Immature natural killer cell (primary cell): ENCODE results near the gene LEFTY1. TPM values are rescaled to one million over a fixed set of nuclear protein-coding genes. Genes with fewer than 3 reads are reported as not detected.
A peak's percentile ranks its signal among the peaks of the same experiment; 100 is the strongest.
"Not testable (repeated sequence)": the region's sequence is repeated elsewhere in the genome, so short reads cannot be mapped to it uniquely, and the experiment has no call there.

ENCODE experiments used
- DNase-seq, 3 donors: peaks; one replicate each; pipeline ENCODE4 v3.0.0; 2022; ENCODE audit warnings: mixed read lengths in 1 of 3
- H3K27ac Mint-ChIP-seq, 6 donors: one replicate each; pipeline ENCODE4 v1.8.0; 2020; ENCODE audit warnings: mixed read lengths in 6 of 6, mild to moderate bottlenecking in 5 of 6, inconsistent platforms in 4 of 6, moderate library complexity in 3 of 6
- H3K27me3 Mint-ChIP-seq, 3 donors: one replicate each; pipeline ENCODE4 v1.8.0; 2020 to 2021; ENCODE audit warnings: low read depth in 3 of 3, mild to moderate bottlenecking in 3 of 3, mixed read lengths in 3 of 3, moderate library complexity in 3 of 3, inconsistent platforms in 1 of 3
- H3K36me3 Mint-ChIP-seq, 3 donors: one replicate each; pipeline ENCODE4 v1.8.0; 2020; ENCODE audit warnings: mixed read lengths in 3 of 3, inconsistent platforms in 2 of 3, mild to moderate bottlenecking in 2 of 3
- H3K4me1 Mint-ChIP-seq, 2 donors: one replicate each; pipeline ENCODE4 v1.8.0; 2020; ENCODE audit warnings: inconsistent platforms in 2 of 2, mild to moderate bottlenecking in 2 of 2, mixed read lengths in 2 of 2, moderate library complexity in 1 of 2
- H3K4me3 Mint-ChIP-seq, 5 donors: one replicate each; pipeline ENCODE4 v1.8.0; 2020; ENCODE audit warnings: mild to moderate bottlenecking in 5 of 5, mixed read lengths in 5 of 5, inconsistent platforms in 3 of 5, moderate library complexity in 3 of 5
- H3K9me3 Mint-ChIP-seq, 6 donors: one replicate each; pipeline ENCODE4 v1.8.0; 2020; ENCODE audit warnings: mild to moderate bottlenecking in 6 of 6, mixed read lengths in 6 of 6, inconsistent platforms in 4 of 6, moderate library complexity in 3 of 6
- polyA plus RNA-seq, 3 donors: library from polyadenylated mRNA; unstranded; fragments of 300-500 nt; fragmentation: Illumina TruSeq; gene quantifications; one replicate each; pipeline ENCODE4 v1.2.3, GENCODE V29; 2021

LEFTY1 gene
- polyA plus RNA-seq, 3 donors from 2014 or later, result not detected

DNA sequence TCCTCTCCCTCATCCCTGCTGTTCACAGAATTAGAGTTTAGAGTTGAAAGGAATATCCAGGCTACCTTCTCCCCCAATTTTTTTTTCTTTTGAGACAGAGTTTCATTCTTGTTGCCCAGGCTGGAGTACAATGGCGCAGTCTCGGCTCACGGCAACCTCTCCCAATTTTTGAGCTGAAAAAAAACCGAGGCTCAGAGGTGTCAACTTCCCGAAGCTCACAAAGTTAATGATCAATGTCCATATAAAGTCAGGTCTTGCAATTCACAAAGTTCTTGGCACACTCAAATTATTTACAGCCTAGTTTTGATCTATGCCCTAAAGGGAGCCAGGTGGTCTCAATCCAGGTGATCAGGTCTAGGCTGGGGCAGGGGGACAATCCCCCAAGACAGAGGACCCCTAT is 797 bp upstream of the LEFTY1 start:
- no peak overlapping the region for H3K4me3 Mint-ChIP-seq

DNA sequence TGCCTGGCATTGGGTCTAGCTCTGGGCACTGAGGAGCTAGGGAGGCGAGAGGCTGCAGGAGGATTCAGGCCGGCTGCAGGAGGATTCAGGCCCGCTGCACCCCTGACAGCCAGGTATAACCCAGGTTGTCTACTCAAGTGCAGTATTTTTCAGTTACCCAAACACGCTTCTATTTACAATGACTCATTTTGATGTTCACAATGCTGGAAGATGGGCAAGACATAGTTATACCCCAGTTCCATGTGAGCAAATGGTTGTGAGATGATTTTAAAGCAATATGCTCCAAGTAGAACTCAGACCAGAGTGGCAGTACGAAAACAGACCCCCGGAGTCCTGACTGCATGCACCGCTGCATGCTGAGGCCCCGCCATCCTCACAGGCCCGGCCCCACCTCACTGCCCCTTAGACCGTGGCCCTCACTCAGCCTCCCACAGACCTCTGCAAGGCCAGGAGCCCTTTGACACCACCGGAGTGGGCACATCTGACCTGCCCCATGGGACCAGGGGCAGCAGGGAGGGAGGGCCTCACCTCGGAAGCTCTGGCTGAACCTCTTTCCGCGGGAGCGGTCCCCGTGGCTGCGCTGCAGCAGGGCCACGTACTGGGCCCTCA is 553 bp downstream of the LEFTY1 start:
- Mint-ChIP-seq H3K9me3 (no peaks in the 10 kb centered on the region), H3K27me3 (peaks cover 0 to 7% (median 3%) of the 10 kb centered on the region in 3 donors), H3K4me3 (no peak overlapping the region), H3K27ac (no peak overlapping the region), H3K36me3 (no peaks in the 10 kb centered on the region), H3K4me1 (peaks cover 3 to 7% of the 10 kb centered on the region in 2 donors)
- DNase-seq, result no peak

More for the DNA sequence above, 797 bp upstream of the LEFTY1 start:
- peaks cover 0 to 7% (median 2%) of the 10 kb centered on the region in 3 donors for H3K27me3 Mint-ChIP-seq
- H3K36me3 Mint-ChIP-seq, result no peaks in the 10 kb centered on the region
- H3K4me1 Mint-ChIP-seq, result no peaks in the 10 kb centered on the region
- no peaks in the 10 kb centered on the region for H3K9me3 Mint-ChIP-seq
- no peak overlapping the region for H3K27ac Mint-ChIP-seq
- no peak for DNase-seq

- not testable (repeated sequence) for H3K4me3 Mint-ChIP-seq, DNase-seq, H3K36me3 Mint-ChIP-seq, H3K9me3 Mint-ChIP-seq, H3K27ac Mint-ChIP-seq, H3K27me3 Mint-ChIP-seq
- peaks cover 6 to 12% of the 10 kb centered on the region in 2 donors for H3K4me1 Mint-ChIP-seq
Measured at GRCh38 chr1:225887554-225888288, 1.2 kb downstream of the LEFTY1 start.

GRCh38 chr1:225887030-225887314 is 2.0 kb downstream of the LEFTY1 start:
- peaks cover 6 to 12% of the 10 kb centered on the region in 2 donors for H3K4me1 Mint-ChIP-seq

DNA sequence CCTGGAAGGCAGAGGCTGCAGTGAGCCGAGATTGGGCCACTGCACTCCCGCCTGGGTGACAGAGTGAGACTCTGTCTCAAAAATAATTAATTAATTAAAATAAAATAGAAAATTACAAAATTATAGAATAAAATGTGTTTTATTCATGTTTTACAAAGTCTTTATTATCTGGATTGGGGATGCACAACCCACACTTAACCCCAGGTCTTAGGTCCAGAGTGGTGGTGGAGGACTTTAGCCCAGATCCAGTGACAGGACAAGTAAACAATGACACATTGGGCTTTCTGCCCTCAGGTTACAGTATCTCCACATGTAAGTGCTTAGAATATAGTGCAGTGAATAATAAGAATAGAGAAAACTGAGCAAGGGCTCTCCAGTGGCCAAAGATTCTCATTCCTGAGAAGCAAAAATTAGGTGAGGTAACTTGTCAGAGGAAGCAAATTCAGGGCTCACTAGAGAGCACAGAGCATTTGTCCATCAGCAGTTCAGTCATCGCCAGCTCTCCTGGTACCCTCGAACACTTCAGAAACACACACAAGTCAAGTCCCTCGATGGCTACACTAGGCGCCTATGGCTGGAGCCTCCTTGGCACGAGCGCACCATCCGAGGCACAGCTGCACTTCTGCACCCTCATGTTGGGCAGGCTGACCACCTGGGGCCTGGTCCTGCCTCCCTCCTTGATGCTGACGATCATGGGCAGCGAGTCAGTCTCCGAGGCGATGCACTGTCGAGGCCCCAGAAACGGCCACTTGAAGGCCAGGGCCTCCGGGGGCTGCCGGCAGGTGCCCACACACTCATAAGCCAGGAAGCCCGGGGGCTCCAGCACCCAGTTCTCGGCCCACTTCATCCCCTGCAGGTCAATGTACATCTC is 2.6 kb downstream of the LEFTY1 start:
- no peak overlapping the region for H3K27ac Mint-ChIP-seq
- no peaks in the 10 kb centered on the region for H3K36me3 Mint-ChIP-seq
- no peak for DNase-seq
- peaks cover 3 to 7% (median 4%) of the 10 kb centered on the region in 3 donors for H3K27me3 Mint-ChIP-seq
- no peak overlapping the region for H3K4me3 Mint-ChIP-seq
- H3K9me3 Mint-ChIP-seq, result no peaks in the 10 kb centered on the region
- H3K4me1 Mint-ChIP-seq, result peaks cover 8 to 13% of the 10 kb centered on the region in 2 donors

More at GRCh38 chr1:225887030-225887314, 2.0 kb downstream of the LEFTY1 start:
- no peaks in the 10 kb centered on the region for H3K9me3 Mint-ChIP-seq
- H3K4me3 Mint-ChIP-seq, result no peak overlapping the region
- H3K27me3 Mint-ChIP-seq, result peaks cover 0 to 7% (median 3%) of the 10 kb centered on the region in 3 donors
- no peak overlapping the region for H3K27ac Mint-ChIP-seq
- no peak for DNase-seq
- H3K36me3 Mint-ChIP-seq, result no peaks in the 10 kb centered on the region

- H3K4me3 Mint-ChIP-seq, result no peak overlapping the region
- H3K27me3 Mint-ChIP-seq, result peaks cover 2 to 7% (median 6%) of the 10 kb centered on the region in 3 donors
- no peak overlapping the region for H3K27ac Mint-ChIP-seq
- no peaks in the 10 kb centered on the region for H3K9me3 Mint-ChIP-seq
- no peak for DNase-seq
- H3K36me3 Mint-ChIP-seq, result no peaks in the 10 kb centered on the region
- peaks cover 19 to 24% of the 10 kb centered on the region in 2 donors for H3K4me1 Mint-ChIP-seq
Measured at GRCh38 chr1:225885336-225885735, 3.6 kb downstream of the LEFTY1 start.

- no peaks in the 10 kb centered on the region for H3K9me3 Mint-ChIP-seq
- no peak for DNase-seq
- H3K36me3 Mint-ChIP-seq, result peaks cover 0 to 2% (median 0%) of the 10 kb centered on the region in 3 donors
- peaks cover 2 to 6% (median 4%) of the 10 kb centered on the region in 3 donors for H3K27me3 Mint-ChIP-seq
- H3K27ac Mint-ChIP-seq, result peak overlapping the region; percentile 0 to 86 (median 70)
- H3K4me1 Mint-ChIP-seq, result peaks cover 34 to 40% of the 10 kb centered on the region in 2 donors
- H3K4me3 Mint-ChIP-seq, result peak overlapping the region; percentile 91 to 95 (median 93)
Measured at GRCh38 chr1:225883616-225884265, 5.2 kb downstream of the LEFTY1 start.

- Mint-ChIP-seq H3K9me3 (no peaks in the 10 kb centered on the region), H3K4me3 (peak overlapping the region; percentile 91 to 95 (median 93)), H3K36me3 (peaks cover 0 to 4% (median 0%) of the 10 kb centered on the region in 3 donors), H3K4me1 (peaks cover 39 to 47% of the 10 kb centered on the region in 2 donors), H3K27me3 (peaks cover 1 to 6% (median 2%) of the 10 kb centered on the region in 3 donors), H3K27ac (peak overlapping the region; percentile 76 to 97 (median 84))
- DNase-seq, result peak in 2 of 3 donors; percentile 18 to 29
Measured at GRCh38 chr1:225882694-225883615, 6.0 kb downstream of the LEFTY1 start.

DNA sequence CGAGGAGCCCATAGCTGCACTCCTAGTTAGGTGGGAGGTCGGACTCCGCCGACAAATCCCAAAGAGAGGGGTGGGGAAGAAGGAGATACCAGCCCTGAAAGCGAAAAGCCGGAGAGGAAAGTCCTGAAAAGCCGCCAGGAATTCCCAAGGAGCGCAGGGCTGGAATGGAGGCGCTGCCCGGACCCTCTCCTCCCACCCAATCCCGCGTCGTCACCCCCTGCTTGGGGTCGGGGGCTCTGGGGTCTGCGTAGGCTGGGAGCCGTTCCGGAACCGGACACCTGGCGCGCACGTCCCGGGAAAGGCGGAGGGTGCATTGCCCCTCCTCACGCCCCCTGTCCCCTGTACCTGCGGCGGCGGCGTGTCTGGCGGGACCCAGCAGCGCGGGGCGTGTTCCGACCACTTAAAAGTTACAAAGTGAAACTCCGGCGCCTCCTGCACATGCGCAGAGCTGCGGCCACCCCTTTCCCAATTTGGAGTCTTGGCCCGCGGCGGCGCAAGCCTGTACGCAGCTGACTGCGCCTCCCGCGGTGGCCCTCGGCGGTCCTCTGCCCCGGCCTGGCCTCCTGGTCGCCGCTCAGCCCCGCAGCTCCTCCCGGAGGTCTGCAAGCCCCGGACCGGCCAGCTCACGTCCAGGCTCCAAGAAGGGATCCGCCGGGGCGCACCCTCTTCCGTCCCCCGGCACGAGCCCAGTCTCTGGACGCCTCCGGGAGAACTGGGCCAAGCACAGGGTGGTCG is 6.8 kb downstream of the LEFTY1 start, which contains the start of gene TMEM63A:
Gene TMEM63A, minus strand, starts transcription at position 422 of the 735 bp plus-strand sequence. CDS start 4,800 bp downstream, outside the sequence.
- Mint-ChIP-seq H3K27ac (peak within 1 kb of the TSS; percentile 80 to 97 (median 91)), H3K27me3 (peaks cover 1 to 6% (median 2%) of the 10 kb centered on the region in 3 donors), H3K9me3 (no peaks in the 10 kb centered on the region), H3K4me1 (peaks cover 41 to 55% of the 10 kb centered on the region in 2 donors), H3K36me3 (peaks cover 0 to 10% (median 5%) of the 10 kb centered on the region in 3 donors), H3K4me3 (peak within 1 kb of the TSS; percentile 91 to 95 (median 93))
- peak; percentile 89 to 90 (median 90) for DNase-seq

GRCh38 chr1:225881081-225881958 is 7.6 kb downstream of the LEFTY1 start:
- Mint-ChIP-seq H3K27me3 (peaks cover 1 to 6% (median 2%) of the 10 kb centered on the region in 3 donors), H3K36me3 (peaks cover 0 to 15% (median 8%) of the 10 kb centered on the region in 3 donors), H3K27ac (peak overlapping the region; percentile 80 to 97 (median 91)), H3K4me3 (peak overlapping the region; percentile 91 to 95 (median 93)), H3K4me1 (peaks cover 41 to 59% of the 10 kb centered on the region in 2 donors), H3K9me3 (no peaks in the 10 kb centered on the region)
- peak; percentile 39 to 45 (median 42) for DNase-seq

DNA sequence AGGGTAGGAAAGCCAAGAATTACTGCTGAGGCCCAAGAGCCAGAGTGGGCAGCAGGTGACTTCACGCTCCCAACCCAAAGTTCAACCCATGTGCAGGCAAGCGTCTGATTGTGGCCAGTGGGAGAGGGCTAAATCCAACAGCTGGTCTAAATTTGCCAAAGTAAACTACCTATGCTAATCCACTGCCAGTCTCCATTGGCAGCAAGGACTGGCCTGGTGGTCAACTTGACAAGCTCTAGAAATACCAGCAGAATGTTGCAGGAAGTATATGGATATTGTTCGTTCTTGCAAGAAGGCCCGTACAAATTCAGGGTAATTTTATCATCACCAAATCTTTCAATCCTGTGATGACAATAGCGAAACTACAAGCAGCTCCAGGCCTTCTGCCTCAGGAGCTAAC is 8.3 kb downstream of the LEFTY1 start:
- Mint-ChIP-seq H3K4me1 (peaks cover 43 to 59% of the 10 kb centered on the region in 2 donors), H3K27ac (peak overlapping the region; percentile 80 to 97 (median 91)), H3K36me3 (peaks cover 0 to 19% (median 8%) of the 10 kb centered on the region in 3 donors), H3K27me3 (peaks cover 1 to 6% (median 2%) of the 10 kb centered on the region in 3 donors), H3K9me3 (no peaks in the 10 kb centered on the region), H3K4me3 (peak overlapping the region; percentile 91 to 95 (median 93))
- peak in 1 of 3 donors; percentile 10 for DNase-seq
